IPS-18c (cell line): ENCODE measurements around the gene OSM.

Experiments used
- H3K4me3 ChIP-seq: 2 replicates; pipeline ENCODE4 v1.7.0; 2013; ENCODE audit warnings: low read depth, mild to moderate bottlenecking, low read length, moderate library complexity; ENCODE audit not compliant: insufficient read depth
- H3K9me3 ChIP-seq: one replicate; pipeline ENCODE4 v1.6.1; 2013; ENCODE audit warnings: mild to moderate bottlenecking, low read length, moderate library complexity; ENCODE audit not compliant: control insufficient read depth, insufficient read depth

Gene OSM

DNA sequence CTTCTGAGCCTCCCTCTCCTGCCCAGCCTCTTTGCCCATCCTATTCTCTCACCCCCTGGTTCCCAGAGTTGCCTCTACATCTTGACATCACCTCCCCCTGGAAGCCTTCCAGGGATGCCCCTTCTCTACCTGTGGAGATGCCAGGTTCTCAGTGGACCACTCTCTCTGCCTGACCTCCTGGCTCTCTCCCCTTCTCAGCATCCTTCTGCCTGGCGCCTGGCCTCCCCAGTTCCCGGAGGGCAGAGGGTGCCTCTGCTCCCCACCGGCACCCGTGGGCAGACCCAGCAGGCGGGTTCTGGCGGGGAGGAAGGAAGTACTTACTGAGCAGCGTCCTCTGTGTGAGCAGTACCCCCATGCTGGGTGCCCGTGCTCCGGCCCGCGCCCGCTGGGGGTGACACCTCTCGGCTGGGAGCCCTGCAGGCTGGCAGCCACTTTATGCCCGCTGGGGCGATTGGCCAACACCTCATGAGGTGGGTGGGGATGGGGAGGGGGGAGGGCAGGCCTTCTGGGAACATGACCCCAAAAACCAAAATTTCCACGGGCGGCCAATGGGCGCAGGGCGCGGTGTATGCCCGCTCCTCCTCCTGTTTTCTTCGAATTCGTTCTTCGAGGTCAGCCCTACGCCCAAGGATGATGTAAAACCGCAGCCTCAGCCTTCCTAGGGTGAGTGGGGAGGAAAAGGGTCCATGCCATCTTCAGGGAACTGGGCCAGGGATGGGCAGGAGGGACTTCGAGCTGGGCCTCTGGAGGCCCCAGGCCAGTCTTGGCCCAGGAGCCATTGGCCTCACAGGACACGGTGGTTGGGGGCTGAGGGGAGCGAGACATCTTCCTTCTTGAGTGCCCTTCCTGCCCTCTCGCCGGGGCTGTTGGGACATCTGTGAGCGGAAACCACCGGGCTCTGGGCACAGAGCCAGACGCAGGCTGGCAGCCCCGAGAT, at the start of gene OSM:
Gene OSM (minus strand): TSS at position 407 of the 937 bp plus-strand sequence. CDS start 52 bp downstream, at position 355.
- H3K9me3 ChIP-seq = no peaks in the 10 kb centered on the region
- no peak within 1 kb of the TSS for H3K4me3 ChIP-seq

DNA sequence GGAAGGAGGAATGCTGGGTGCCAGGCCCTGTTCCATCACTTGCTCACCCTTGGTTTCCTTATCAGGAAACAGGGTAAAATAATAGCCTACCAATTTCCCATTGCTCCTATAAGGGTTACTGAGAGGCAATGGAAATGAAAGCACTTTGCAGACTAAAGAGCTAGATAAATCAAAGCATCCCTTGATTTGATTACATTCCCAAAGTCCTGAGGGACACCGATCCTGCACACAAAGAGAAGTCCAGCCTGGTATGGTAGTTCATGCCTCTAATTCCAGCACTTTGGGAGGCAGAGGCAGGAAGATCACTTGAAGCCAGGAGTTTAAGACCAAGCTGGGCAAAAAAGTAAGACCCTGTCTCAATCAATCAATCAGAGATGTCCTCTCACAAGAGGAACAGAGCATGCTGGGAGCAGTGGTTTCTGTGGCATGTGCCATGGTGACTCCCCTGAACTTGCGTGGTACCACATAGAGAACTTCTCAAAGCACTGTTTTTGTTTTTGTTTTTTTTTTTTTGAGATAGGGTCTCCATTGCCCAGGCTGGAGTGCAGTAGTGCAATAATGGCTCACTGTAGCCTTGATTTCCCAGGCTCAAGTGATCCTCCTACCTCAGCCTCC, 49.4 kb upstream of the OSM start:
- no peaks in the 10 kb centered on the region for H3K9me3 ChIP-seq
- no peak overlapping the region for H3K4me3 ChIP-seq

DNA sequence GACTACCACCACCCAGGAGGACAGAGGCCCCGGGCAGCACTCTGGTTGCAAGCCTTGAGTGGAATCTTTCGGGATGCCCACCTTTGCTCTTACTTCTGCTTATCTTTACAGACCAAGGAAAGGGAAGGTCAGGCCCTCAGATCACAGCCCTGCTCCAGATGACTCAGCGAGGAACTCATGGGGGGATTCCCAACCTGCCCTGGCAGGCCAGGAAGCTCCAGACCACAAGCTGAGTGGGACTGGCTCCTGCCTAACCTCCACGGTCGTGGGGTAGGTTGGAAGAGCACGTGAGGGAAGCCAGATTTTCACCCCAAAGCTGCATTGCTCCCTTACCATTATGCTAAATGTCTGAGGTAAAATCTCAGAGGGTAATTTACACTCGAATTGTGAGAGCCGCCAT, 48.3 kb upstream of the OSM start:
- Histone ChIP-seq H3K4me3 (no peak overlapping the region), H3K9me3 (no peaks in the 10 kb centered on the region)

DNA sequence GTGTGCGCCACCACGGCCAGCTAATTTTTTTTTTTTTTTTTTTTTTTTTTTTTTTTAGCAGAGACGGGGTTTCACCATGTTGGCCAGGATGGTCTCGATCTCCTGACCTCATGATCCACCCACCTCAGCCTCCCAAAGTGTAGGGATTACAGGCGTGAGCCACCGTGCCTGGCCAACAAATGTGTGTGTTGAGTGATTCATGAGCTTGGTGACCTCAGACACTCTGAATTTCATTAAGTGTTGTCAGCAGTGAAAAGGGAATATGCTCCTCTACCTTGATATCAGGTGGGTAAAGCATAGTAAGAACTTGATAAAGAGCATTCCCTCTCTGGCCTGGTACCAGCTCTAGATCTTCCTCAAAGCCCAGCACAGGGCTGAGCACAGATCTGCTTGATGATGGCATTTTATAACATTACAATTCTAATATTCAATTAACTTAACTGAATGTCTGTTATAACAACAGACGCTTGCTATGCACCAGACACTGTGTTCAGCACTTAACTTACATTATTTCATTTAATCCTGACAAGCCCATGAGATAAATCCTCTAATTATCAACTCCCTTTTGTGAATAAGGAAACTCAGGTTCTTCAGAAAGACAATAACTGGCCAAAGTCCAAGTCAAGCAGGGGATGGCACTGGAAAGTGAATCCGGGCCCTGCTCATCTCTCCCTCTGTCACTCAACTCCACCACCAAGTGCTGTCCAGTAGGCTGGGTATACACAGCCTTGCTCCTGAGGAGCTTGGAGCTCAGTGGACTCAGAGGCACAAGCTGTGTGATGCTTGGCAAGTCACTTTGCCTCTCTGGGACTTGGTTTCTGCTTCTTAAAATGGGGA, 47.1 kb upstream of the OSM start:
- Histone ChIP-seq H3K4me3 (no peak overlapping the region), H3K9me3 (no peaks in the 10 kb centered on the region)

DNA sequence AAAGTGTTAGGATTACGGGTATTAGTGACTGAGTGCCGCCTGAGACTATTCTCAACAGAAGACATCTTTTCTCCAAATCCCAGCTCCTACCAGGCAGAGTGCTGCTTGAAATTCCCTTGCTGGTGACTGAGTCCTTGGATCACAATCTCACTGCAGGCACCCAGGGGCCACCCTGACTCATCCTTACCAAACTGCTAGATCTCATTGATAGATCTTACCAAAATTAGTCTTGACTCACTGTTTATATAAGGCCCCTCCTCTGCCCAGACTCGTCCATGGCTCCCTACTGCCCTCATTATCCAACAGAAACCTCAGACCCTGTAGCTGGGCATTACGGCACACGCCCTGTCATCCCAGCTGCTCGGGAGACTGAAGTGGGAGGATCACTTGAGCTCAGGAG, 45.4 kb upstream of the OSM start:
- no peak overlapping the region for H3K4me3 ChIP-seq
- peaks cover 2% of the 10 kb centered on the region for H3K9me3 ChIP-seq

DNA sequence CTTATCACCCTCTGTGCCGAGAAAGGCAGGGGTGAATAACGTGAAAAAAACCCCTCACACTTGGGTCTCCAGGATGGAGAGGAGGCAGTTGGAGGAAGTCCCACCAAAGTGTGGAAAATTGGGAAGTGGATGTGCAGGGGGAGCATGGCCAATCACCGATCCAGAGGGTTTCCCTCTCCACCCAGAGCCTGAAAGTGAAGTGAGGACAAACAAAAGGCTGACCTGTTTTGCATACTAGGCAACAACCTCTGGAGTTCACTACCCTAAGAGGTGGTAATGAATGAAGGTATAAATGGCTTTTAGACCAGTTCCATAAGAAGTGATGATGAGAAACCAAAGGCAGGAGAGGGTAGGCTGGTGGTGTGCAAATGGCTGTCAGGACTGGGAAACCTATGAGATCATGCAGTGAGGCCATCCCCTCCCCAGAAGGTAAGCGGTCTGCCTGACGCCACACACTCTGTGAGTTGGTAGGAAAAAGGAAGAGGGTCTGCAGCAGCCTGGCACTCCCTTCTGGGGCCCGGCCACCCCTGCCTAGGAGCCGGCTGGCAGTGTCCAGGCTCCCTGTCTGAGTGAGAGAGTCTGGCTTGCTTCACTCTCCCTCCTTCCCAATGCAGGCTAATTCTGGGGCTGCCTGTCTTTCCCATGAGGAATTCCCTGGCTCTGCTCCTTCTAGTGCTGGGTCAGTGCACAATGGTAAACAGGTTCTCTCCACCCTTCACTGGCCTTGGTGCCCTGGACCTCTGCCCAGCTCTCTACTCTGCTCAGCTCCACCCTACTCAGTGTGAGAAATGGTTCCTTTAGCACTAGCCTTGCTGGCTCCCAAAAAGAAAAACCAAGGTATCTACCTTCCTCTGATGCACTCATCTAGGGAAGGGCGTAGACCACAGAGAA, 44.5 kb upstream of the OSM start:
- no peak overlapping the region for H3K4me3 ChIP-seq
- H3K9me3 ChIP-seq = peaks cover 2% of the 10 kb centered on the region

DNA sequence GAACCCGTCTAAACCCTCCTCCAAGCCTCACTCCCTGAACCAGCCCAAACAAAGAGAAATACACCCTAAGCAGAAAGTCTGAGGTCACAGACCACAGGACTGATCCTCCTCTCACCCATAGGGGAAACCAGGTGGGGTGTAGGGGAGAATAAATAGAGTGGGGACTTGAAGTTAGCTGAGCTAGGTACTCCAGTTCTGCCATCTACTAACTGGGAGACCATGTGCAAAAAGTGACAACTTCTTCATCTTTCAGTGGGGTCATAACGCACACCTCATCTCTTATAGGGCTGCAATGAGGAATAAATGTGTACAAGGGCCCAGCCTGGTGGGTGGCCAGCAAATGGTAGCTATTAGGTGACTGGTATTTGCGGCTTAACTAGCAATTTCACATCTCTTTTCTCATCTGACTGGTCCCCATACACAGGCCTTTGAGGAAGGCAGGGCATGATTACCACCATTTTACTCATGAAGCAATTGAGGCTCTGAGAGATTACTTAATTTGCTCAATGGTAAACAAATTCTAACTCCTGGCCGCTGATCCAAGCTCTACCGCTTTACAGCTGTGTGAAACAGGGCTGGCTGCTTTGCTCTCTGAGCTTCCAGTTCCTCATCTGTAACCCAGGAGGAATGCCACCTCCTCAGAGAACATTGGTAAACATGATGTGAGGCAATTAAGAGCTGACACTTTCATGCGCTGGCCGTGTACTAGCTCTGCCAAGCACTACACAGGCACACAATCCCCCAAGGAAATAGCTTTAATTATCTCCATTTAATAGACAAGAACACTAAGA, 43.5 kb upstream of the OSM start:
- H3K9me3 ChIP-seq = peaks cover 2% of the 10 kb centered on the region
- no peak overlapping the region for H3K4me3 ChIP-seq

DNA sequence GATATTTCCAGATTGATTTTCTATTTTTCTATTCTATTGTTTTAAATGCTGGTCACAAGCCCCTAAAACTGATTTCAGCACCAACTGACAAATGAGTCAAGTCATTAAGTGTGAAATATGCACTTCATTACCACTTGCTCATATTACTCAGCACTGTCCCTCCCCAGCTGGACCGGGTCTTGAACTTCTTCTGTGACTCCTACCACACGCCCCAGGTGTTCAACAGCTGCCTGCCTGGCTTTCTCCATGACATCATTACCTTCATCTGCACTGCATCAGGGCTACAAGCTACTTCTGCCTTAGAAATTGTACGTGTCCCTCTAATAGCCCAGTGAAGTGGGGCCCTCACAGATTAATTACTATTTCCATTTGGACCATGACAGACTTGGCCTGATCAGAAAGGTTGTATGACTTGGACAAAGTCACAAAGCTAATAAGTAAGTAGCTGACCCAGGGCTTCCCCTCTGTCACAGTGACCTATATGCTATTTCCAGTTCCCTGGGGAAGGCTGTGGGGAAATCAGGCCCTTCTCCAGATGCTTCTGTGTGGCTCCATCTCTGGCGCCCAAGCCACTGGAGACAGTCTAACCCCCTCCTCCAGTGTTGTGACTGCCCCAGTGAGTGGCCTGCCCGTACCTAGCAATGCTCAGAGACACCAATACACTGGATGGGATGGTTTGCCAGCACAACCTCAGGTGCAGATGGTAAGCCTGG, 42.0 kb upstream of the OSM start:
- Histone ChIP-seq H3K9me3 (peaks cover 2% of the 10 kb centered on the region), H3K4me3 (no peak overlapping the region)

DNA sequence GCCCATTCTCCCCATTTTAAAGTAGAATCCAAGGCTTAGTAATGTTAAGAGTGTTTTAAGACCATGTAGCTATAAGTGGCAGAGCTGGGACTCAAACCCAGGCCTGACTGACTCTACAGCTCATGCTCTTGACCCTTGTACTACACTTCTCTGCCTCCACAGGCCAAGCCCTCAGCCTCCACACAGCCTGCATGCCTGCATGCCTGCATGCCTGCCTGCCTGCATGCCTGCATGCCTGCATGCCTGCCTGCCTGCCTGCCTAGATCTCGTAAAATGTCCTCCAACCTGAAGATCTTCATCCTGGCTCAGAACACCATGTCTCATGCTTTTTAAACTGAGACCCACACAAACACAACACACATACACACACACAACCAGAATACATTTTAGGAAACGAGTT, 41.4 kb upstream of the OSM start:
- Histone ChIP-seq H3K9me3 (peaks cover 2% of the 10 kb centered on the region), H3K4me3 (no peak overlapping the region)

DNA sequence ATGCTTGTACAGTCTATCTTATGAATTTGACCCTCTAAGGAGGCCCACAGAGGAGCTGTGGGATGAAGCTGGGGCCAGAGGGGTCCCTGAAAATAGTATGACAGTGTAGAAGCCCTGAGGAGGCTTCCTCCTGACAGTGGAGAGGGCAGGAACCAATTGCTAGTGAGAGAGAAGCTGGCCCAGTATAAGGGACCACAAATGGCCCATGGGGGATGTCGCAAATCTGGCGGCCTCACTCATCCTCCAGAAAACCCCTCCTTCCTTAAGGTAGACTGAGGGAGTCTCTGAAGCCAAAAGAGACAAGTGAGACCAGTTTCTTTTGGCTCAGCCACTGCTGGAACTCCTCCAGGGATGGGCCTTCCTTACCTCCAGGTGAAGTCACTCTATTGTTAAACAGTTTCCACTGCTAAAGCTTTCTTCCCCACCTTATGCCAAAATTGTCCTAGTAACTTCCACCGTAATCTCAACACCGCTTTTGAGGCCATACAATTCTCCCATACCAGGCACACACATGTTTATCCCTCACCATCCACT, 40.5 kb upstream of the OSM start:
- peaks cover 2% of the 10 kb centered on the region for H3K9me3 ChIP-seq
- no peak overlapping the region for H3K4me3 ChIP-seq

DNA sequence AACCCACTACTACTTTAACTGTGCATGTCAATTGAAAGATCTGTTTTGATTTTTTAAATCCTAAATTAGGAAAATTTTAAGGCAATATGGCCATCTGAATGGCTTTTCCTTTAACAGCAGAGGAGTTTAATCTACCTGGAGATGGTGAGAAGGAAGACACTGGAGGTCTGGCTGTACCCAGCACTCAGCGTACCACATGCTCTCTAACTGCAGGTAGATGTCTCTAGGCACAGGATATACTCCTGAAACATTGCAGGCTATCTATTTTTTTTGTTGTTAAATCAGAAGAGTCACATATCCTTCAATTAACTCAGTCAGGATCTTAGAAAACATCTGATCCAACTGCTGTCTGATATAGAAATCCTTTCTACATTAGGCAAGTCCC, 40.0 kb upstream of the OSM start:
- Histone ChIP-seq H3K4me3 (no peak overlapping the region), H3K9me3 (peaks cover 2% of the 10 kb centered on the region)

DNA sequence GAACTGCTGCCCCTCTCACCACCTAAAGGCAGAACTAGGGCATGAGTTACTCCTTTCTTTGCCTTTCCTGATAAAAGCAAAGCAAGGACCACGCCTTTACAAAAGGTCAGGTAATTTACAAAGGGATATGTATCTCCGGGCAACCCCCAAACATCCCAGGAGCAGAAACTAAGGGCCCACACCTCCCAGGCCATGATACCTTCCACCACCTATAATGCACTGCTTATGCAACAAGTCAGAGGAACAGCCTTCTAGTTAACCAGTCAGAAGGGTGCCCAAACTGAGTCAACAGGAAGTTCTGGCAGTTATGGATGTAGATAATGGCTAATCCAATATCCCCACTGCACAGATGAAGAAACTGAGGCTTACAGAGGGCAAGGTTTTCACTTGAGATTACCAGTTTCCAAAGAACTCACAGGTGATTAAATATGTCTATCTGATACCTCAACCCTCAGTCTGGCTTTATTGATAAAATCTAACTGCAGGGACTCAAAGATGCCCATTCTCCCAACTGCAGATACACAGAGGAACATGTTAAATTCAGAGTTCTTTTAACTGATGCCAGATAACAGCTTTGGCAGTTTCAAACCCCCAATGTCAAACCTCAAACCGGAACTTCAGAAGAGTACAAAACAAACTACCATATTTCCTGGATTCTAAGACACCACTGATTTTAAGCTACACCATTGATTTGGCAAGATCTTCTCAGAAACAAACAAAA, 39.4 kb upstream of the OSM start:
- Histone ChIP-seq H3K9me3 (peaks cover 2% of the 10 kb centered on the region), H3K4me3 (no peak overlapping the region)

DNA sequence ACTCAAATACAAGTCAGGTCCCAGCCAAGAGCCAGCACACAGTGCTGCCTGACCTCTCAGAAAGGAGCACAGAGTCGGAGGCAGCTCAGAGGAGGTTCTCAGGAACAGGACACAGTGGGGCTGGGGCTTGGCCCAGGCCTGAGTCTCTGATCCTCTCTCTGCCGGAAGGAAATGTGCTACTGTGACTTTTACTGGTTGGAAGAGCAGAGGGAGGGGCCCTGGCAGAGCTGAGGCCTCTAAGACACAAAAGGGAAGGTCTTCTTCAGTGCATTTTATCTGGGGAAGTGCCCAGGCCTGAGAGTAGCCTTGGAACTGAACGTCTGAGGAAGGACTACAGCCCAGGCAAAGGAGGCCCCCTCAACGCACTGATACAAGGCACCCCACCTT, 38.9 kb upstream of the OSM start:
- Histone ChIP-seq H3K4me3 (no peak overlapping the region), H3K9me3 (peaks cover 2% of the 10 kb centered on the region)

DNA sequence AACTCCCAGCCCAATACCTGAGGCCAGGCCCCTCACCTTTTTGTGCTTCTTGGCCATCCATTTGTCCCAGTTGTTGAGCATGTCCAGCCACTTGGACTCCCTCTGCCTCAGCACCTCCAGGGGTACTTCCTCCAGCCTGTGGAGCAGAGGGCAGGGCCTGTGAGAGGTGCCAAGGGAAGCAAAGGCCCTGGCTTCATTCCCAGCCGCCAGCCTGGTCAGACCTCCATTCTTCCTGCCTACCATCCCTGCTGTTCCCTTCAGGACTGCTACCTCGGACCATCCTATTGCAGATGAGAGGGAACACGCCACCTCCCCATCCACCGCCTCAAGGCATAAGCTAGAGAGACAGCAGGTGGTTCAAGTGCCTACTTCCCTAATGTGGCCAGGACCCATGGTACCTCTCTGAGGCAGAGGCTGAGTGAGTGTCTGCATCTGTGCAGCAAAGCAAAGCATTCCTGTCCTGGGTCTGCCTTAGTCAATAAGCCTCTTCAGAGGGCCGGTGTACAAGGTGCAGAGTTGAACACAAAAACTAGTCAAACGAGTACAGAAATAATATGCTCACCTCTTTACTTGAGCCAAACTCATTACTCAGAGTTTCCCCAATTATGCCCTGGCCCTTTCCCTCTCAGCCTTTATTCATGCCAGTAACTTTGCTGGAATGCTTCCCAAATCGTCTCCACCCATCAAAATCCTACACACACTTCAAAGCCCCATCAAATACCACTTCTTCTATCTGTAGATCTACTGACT, 38.0 kb upstream of the OSM start:
- peaks cover 2% of the 10 kb centered on the region for H3K9me3 ChIP-seq
- H3K4me3 ChIP-seq = no peak overlapping the region
